Right ventricle myocardium inferior (tissue), 1 donor: ENCODE results near the gene GABRE. TPM values are rescaled to one million over a fixed set of nuclear protein-coding genes. Genes with fewer than 3 reads are reported as not detected.

ENCODE experiments used
- ATAC-seq: fragments of 200-7000 bp; cut with Tn5 transposase; one replicate; pipeline ENCODE4 v1.9.1; 2020; ENCODE audit warnings: mild to moderate bottlenecking, moderate library complexity
- DNase-seq: peaks from one replicate; pipeline ENCODE4 v3.0.0; 2021; ENCODE audit errors: missing footprints
- intact Hi-C: fragments of 100-400 bp; cut with DNase I; formaldehyde crosslinking; loops from one replicate; pipeline ENCODE4 v1.11.0; 2022
- long read RNA-seq: library from polyadenylated mRNA; unstranded; transcript quantifications from one replicate; pipeline ENCODE4 v2.0.0, GENCODE V29; 2021
- total RNA-seq: library from RNA; stranded (reverse); fragmentation: NEBNext Ultra II Directional; extraction: Animal tissue kit (Norgen Biotek cat#: 25700); gene quantifications from one replicate; pipeline ENCODE4 v1.2.1, GENCODE V29; 2021
- donor health status: DM: no; HTN: yes; CAD: no; lungs with severe emphysema.

The GABRE gene, protein sequence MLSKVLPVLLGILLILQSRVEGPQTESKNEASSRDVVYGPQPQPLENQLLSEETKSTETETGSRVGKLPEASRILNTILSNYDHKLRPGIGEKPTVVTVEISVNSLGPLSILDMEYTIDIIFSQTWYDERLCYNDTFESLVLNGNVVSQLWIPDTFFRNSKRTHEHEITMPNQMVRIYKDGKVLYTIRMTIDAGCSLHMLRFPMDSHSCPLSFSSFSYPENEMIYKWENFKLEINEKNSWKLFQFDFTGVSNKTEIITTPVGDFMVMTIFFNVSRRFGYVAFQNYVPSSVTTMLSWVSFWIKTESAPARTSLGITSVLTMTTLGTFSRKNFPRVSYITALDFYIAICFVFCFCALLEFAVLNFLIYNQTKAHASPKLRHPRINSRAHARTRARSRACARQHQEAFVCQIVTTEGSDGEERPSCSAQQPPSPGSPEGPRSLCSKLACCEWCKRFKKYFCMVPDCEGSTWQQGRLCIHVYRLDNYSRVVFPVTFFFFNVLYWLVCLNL
- total RNA-seq, result 30.3 TPM
- long read RNA-seq, full-length matches to known transcripts, result 1 of 2 reads
- long read RNA-seq, partial matches to known transcripts, result 1 of 2 reads
- long read RNA-seq, other reads (novel, unspliced or antisense), result 0 of 2 reads

DNA sequence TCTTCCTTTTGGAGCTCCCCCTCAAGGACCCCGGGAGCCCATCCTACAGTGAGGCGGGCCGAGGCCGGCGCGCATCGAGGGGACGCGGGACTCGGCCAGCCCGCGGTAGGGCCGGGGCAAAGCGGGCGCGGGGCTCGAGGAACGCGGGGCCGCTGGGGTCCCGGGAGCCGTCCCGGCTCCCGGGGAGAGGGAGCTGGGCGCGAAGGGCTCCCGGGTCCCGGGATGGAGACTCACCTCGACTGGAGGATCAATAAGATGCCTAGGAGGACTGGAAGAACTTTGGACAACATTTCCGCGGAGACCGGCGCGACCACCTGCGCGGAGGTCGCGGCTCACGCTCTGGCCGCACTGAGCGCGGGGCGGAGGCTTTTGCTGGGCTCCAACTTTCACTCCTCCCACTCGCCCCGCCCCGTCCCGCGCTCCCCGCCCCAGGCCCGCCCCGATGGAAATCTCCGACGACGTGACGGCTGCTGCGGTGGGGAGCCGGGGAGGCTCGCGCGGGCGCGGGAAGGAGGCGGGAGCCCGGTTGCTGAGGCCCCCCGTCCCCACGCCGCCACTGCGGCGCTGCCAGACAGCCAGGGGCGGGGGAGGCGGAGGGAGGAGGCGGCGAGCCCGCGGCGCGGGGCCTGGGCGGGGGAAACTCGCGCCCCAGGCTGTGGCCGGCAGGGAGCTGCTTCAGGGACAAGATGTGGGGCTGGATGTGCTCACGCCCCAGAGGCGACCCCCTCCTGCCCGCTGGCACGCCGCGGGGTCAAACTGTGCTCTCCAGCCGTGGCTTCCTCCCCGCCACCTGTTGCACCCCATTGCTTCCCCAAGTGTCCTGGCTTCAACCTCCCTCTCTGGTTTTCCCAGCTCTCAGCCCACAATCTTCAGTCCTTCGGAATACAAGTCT is at the start of gene GABRE:
TSS of gene GABRE (minus strand) at position 341 of the 892 bp plus-strand sequence. CDS start at position 290, 51 bp downstream.
- DNase-seq, result peak; percentile 62
- intact Hi-C loops, result no loop called here
- peak; percentile 81 for ATAC-seq

DNA sequence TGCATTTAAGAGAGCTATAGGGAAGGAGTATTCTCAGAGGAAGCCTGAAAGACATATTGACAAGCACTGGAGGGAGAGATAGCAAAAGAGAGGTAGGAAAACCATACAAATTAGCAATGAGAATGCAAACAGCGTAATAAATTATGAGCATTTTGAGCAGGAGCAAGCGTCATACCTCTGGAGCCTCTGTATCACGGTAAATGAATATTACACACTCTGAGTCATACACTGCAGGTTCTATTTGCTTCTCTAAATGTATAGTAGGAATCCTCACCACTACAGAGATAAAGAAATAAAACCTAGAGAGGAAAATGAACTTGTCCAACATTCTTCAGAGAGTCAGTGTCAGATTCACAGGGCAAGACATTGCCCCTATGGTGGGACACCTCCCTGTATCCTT is 46.4 kb upstream of the GABRE start:
- intact Hi-C loops, result no loop called here
- DNase-seq (no peak), ATAC-seq (no peak)

DNA sequence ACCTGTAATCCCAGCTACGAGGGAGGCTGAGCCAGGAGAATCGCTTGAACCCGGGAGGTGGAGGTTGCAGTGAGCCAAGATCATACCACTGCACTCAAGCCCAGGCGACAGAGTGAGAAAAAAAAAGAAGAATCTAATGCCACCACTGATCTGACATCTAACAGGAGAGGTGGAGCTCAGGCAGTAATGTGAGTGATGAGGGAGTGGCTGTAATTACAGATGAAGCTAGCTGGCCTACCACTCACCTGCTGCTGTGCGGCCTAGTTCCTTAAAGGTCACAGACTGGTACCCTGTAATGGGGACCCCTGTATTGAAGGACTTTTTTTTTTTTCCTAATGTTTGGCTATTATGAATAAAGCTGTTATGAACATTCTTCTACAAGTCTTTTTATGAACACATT is 25.3 kb upstream of the GABRE start:
- no peak for DNase-seq
- ATAC-seq, result no peak
- intact Hi-C loops, result no loop called here

DNA sequence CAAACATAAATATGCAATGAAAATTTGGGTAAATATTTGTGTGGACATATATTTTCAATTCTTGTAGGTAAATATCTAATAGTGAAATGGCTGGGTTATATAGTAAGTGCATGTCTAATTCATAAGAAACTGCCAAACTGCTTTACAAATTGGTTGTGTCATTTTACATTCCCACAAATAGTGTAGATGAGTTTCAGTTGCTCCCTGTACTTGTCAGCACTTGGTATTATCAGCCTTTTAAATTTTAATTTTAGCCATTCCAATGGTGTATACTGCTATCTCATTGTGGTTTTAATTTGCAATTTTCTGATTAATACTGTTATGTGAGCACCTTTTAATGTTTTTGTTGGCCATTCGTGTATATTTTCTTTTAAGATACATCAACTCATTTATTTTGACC is 23.1 kb upstream of the GABRE start:
- DNase-seq (no peak), ATAC-seq (no peak)
- intact Hi-C loops, result no loop called here

DNA sequence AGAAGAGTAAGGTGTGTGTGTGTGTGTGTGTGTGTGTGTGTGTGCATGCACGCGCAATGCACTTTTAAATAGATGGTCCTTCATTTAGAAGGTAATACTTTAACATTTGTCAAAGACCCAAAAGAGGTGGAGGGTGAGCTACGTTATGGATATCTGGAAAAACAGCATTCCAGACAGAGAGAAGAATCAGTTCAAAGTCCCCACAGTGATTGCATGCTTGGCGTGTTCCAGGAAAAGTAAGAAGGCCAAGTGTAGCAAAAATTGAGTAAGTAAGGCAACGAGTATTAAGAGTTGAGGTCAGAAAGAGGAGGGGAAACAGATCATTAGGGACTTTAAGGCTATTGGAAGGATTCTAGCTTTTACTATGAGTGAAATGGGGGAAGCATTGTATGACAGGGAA is 21.9 kb upstream of the GABRE start:
- DNase-seq (no peak), ATAC-seq (no peak)
- intact Hi-C loops, result no loop called here

DNA sequence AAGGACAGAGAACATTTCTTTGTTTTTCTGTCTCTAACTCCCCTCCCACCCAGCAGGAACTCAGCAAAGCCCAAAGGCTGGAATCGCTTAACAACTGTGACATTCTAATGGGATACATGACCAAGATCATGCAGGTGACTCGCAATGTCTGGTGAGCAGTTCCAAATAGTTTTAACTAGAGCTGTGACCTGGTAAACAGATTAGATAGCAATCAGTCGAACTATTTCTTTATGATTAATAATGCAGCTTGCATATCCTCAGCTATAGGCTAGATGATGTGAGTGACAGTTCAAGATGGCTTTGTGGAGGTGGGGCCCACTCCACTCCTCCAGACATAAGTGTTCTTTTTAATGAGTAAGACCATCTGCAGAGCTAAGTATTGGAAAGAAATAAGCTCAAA is 20.0 kb upstream of the GABRE start:
- DNase-seq, result no peak
- intact Hi-C loops, result no loop called here
- ATAC-seq, result no peak

DNA sequence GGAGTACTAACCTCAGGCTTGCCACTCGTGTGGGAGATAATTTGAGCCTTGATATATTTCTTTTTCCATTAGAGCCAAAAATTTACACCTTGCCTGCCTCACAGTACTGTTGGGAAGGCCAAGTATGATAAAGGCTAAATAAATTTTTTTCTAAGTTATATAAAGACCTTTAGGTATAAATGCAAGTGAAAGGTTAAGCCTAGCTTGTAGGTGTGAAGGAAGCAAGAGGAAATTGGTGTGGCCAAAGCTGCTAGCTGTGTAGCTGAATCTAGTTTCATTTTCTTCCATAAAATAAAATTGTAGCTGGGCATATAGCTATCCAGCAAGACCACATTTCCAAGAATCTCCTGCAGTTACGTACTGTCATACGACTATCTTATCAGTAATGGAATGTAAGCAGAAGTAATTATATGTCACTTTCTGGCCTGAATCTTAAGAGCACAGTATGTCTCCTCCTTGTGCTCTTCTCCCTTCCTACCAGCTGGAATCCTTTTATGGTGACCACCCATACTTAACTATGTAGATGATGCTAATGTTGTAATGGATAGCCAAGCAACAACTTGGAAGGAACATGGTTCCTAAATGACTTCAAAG is 14.3 kb upstream of the GABRE start:
- no peak for ATAC-seq
- intact Hi-C loops, result no loop called here

DNA sequence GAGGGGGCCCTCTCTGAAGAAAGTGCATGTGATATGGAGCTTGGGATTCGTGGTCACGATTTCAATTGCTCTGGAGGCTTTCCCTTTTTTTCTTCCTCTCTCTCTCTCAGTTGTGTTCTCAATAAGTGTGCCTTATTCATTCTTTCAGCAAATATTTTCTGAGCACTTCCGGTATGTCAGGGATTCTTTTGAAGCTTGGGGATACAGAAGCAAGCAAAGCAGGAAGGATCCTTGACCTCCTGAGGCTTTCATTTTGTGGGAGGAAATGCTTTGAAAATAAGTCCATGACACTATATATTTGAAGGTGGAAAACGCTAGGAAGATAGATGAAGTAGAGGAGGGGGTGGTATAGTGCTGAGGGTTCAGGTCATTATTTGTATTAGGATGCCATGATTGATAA is 12.6 kb upstream of the GABRE start:
- ATAC-seq, result no peak
- intact Hi-C loops, result no loop called here
- DNase-seq, result no peak

More for the DNA sequence above, 14.3 kb upstream of the GABRE start:
- no peak for DNase-seq

DNA sequence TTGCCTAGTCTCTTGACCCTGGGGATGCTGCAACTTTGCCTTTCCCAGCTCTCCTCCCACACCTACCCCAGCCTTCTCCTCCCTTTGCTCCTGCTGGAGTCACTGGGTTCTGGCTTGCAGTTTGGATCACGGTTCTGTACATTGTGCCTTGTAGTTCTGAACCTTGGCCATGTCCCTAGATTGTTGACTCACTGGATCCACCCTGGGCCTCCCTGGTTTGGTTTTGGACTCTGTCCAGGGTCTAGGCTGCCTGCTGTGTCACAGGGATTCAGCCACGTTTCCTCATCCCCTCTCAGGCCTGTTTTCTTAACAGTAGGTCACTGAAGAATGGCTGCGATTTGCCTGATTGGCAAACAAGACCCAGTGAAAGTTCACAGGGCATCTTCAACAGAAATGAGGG is 11.5 kb upstream of the GABRE start:
- intact Hi-C loops, result no loop called here
- ATAC-seq (peak; percentile 56), DNase-seq (no peak)

DNA sequence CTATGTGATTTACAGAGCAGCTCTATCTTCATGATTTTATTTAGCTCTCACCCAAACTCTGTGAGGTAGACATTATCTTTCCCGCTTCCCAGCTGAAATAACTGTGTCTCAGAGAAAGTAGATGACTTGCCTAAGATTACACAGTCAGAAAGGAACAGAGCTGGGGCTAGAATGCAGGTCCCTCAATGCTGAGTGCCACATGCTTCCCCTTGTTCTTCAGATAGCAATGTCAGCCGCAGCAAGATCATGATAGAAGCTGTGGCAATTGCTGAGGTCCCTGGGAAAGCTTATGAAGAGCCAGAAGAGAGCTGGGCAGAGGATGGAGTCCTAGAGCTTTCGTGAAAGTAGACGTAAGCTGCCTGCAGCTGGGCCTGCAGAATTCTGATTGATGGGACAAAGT is 11.1 kb upstream of the GABRE start:
- ATAC-seq, result no peak
- intact Hi-C loops, result no loop called here
- DNase-seq, result no peak

DNA sequence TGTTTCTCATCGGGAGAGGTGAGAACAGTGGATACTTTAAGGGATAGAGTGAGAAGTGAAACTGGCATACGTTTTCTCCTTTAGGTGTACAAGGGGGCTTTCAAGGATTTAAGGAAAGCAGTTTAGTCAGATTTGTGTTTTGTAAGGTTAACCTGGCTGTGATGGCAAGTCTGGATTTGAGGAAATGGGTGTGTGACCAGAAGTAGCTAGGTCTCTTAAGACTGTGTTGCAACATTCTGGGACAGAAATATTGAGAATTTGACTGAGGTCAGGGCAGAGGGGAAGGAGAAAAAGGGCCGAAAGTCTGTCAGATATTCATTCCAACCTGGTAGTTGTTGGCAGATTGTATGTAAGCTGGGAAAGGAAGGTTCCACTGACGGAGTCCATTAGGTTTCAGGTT is 10.4 kb upstream of the GABRE start:
- intact Hi-C loops, result loop anchor here (5.0 kb wide), 1 partner anchor 87 kb away; no protein-coding TSS in a partner anchor
- ATAC-seq (no peak), DNase-seq (no peak)

DNA sequence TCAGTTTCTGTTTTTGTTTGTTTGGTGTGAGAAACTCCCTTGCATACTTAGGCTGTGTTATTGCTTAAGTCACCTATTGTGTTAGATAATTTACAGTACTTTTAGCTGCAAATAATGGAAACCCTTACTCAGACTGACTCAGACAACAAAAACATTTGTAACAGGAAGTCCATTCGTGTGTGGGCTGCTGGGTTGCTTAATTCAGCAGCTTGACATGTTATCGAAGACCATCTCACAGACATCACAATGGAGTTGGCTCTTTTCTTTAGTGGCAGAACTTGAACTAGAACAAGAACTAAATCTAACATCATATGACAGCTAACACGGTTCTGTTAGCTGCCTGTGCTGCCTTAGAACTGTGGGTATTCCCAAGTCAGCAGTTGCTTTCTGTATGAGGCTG is 9.9 kb upstream of the GABRE start:
- no peak for ATAC-seq
- intact Hi-C loops, result loop anchor here (5.0 kb wide), 1 partner anchor 88 kb away; no protein-coding TSS in a partner anchor
- DNase-seq, result no peak

DNA sequence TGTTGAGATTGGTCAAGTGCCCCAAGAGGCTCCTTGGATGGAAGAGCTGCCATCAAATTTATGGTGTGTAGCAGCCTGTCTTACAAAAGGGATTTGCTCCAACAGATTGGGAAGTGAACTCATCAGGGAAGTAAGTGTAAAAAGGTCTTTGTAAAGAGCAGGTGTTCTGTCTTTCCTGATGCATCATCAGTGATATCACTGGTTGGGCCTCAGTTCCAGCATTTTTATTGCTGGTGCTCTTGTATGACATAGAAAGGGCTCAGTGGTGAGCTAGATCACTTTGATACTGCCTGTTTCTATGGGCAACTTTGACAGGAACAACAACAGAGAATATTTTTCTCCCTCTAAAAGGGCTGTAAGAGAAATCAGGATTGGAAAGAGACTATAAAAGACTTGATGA is 8.7 kb upstream of the GABRE start:
- no peak for ATAC-seq
- no peak for DNase-seq
- intact Hi-C loops, result loop anchor here (5.0 kb wide), 1 partner anchor 89 kb away; no protein-coding TSS in a partner anchor

DNA sequence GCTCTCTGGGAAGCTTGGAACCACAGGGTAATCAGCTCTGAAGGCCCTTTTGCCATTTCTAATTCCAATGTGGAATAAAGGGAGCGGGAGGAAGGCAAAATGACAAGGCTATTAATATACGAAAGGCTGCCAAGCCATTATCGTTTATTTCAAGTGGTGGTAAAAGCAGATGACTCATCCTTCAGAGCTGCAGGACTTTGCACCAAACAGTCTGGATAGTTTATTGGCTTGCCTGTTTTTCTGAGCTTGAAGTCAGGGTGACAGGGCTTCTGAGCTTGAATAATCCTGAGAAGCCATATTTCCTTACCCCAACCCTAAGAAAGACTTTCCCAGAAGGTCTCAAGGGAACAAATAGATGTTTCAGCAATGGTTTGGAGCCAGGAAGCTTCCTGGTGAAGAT is 7.7 kb upstream of the GABRE start:
- intact Hi-C loops, result loop anchor here (5.0 kb wide), 1 partner anchor 90 kb away; no protein-coding TSS in a partner anchor
- DNase-seq (no peak), ATAC-seq (peak; percentile 70)

DNA sequence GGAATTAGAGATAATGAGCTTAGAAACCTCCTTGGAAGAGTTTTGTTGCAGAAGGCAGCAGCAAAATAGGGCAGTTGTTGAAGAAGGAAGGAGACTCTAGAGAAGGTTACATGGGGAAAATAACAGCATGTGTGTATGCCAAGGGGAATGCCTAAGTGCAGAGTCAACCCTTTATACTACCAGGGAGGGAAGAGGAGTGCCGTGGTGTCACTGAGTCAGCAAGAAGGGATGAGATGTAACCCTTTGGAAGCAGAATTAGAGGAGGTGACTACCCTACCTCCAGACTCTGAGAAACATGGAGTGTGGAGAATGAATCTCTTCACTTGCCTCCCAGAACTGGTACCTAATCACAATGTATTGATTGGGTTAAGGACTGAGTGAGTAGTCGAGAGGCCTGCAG is 6.7 kb upstream of the GABRE start:
- no peak for ATAC-seq
- intact Hi-C loops, result loop anchor here (5.0 kb wide), 1 partner anchor 91 kb away; no protein-coding TSS in a partner anchor
- no peak for DNase-seq

DNA sequence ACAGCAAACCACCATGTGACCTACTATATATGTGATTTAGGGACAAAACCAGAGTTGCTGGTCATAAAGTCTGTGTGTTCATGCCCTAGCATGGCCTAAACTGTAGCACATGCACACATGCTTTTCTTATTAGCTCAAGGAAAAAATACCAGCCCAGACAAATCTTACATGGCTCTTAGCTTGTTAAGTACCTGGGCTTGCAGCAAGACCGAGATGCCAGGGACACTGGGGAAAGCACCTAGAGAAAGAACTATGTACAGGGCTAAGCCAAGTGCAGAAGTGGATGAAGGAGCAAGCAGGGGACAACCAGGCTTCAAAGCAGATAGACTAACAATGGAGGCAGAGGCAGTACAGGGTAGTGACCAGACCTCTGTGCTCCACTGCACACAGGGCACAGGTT is 3.4 kb upstream of the GABRE start:
- ATAC-seq (no peak), DNase-seq (no peak)
- intact Hi-C loops, result no loop called here

DNA sequence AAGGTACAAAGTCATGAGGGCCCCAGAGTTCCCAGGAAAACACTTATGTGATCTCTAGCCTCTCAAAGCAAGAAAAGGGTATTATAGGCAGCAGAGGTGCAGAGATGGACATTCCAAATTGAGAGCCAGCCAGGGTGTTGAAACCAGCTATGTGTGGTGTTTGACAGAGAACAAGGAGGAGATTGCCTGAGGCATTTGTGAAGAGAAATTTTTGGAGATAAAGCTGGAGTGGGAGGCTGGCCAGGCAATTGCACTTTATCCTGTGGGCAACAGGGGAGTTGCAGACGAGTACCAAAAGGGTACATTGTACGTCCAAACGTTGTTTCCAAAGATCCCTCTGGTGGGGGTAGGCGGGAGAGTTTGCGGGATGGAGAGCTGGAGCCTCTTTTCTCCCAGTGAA is 2.5 kb upstream of the GABRE start:
- DNase-seq (no peak), ATAC-seq (no peak)
- intact Hi-C loops, result no loop called here

DNA sequence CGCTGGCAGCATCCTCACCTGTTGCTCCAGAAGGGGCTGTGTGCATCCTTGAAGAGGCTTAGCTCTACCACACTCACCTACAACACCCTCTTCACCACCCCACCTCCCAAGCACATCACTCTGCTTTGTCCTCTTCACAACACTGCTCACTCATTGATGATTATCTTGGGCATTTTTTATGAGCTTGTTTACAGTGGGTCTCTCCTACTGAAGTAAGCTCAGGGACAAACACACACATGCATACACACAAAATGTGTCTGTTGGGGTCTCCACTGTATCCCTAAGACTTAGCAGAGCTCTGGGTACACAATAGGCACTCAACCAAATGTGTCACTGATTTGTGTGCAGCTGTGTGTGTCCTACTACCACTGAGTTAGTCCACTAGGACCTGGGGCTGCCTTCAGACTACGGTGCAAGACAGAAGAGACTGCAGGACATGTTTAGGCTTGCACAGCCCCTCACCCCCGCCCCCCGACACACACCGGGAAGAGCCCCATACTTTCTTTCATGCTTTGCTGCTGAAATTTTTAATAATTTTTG is 1.3 kb upstream of the GABRE start:
- intact Hi-C loops, result no loop called here
- ATAC-seq (no peak), DNase-seq (no peak)

DNA sequence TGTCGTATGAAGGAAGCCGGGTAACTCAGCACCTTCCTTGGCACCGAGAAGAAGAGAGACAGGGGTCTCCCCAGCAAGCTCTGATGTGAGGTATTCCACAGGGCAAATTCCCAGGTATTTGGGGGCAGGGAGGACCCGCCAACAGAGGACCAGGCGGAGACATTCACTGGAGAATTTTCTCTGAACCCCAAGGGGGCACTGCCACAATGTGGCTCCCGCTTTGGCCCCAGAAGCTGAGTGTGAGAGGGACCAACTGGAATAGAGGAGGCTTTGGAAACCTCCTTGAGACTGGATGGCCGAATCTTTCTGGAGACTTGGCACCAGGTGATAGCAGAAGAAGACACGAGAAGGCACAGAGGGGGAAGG is 735 bp upstream of the GABRE start:
- intact Hi-C loops, result no loop called here
- DNase-seq (no peak), ATAC-seq (no peak)
